HepG2 (cell line): ENCODE data around the gene OVOL2. TPM values are rescaled to one million over a fixed set of nuclear protein-coding genes. Genes with fewer than 3 reads are reported as not detected.

ENCODE experiments used
- ELF3 ChIP-seq: IDR thresholded peaks from 2 replicates; pipeline ENCODE4 v1.6.1; 2016; ENCODE audit warnings: missing genetic modification reagents, missing compliant biosample characterization
- HMG20B ChIP-seq: conservative IDR thresholded peaks from 2 replicates; pipeline ENCODE4 v1.6.1; 2016; ENCODE audit warnings: missing genetic modification reagents, missing compliant biosample characterization
- NCOR1 ChIP-seq: fragments of 200-600 bp; sonication (generic); IDR thresholded peaks from 2 replicates; pipeline ENCODE4 v1.7.0; 2017; ENCODE audit warnings: antibody characterized with exemption, low read length, borderline replicate concordance
- ZNF274 ChIP-seq: sonication (generic); formaldehyde crosslinking; IDR thresholded peaks from 2 replicates; pipeline ENCODE4 v1.5.1; 2020; ENCODE audit warnings: mild to moderate bottlenecking, missing genetic modification reagents
- ZNF382 ChIP-seq: sonication (generic); formaldehyde crosslinking; IDR thresholded peaks from 2 replicates; pipeline ENCODE4 v1.5.0; 2020; ENCODE audit warnings: missing genetic modification reagents, mild to moderate bottlenecking, borderline replicate concordance
- ZNF737 ChIP-seq: sonication (generic); formaldehyde crosslinking; IDR thresholded peaks from 2 replicates; pipeline ENCODE4 v1.5.0; 2020; ENCODE audit warnings: missing genetic modification reagents, mild to moderate bottlenecking, borderline replicate concordance
- ZNF772 ChIP-seq: sonication (generic); formaldehyde crosslinking; IDR thresholded peaks from 2 replicates; pipeline ENCODE4 v1.5.0; 2020; ENCODE audit warnings: mild to moderate bottlenecking, missing genetic modification reagents
- polyA plus RNA-seq, 8 experiments: library from polyadenylated mRNA; depleted of rRNA in 3 of 8; stranded (reverse) in 7 of 8; unstranded in 1 of 8; fragments of >200 nt; fragmentation: Illumina TruSeq in 4 of 8; extraction: Trizol in 4 of 8; gene quantifications; 2 replicates each; pipeline versions ENCODE4 v1.2.1 to v1.2.3, GENCODE V29; 2011 to 2016; ENCODE audit warnings: low read depth in 4 of 8, missing spikeins in 1 of 8, mixed read lengths in 1 of 8; ENCODE audit not compliant: insufficient read depth in 1 of 8
- total RNA-seq, 5 experiments: library from RNA; depleted of rRNA; stranded (reverse); fragments of >200 nt; fragmentation: Illumina TruSeq; extraction: Trizol; gene quantifications; 2 replicates each; pipeline ENCODE4 v1.2.3, GENCODE V29; 2016; ENCODE audit warnings: low read depth in 1 of 5
- TF ChIP-seq, protein P1 (sequence below): sonication (generic); formaldehyde crosslinking; IDR thresholded peaks from 2 replicates; pipeline ENCODE4 v1.5.0; 2020; ENCODE audit warnings: mild to moderate bottlenecking, missing genetic modification reagents
- TF ChIP-seq, protein P2 (sequence below): sonication (generic); formaldehyde crosslinking; conservative IDR thresholded peaks from 2 replicates; pipeline ENCODE4 v1.4.0; 2020; ENCODE audit warnings: missing genetic modification reagents
- TF ChIP-seq, protein P3 (sequence below): sonication (generic); formaldehyde crosslinking; IDR thresholded peaks from 2 replicates; pipeline ENCODE4 v1.5.0; 2020; ENCODE audit warnings: mild to moderate bottlenecking, missing genetic modification reagents
- TF ChIP-seq, protein P4 (sequence below): sonication (generic); formaldehyde crosslinking; IDR thresholded peaks from 2 replicates; pipeline ENCODE4 v1.4.0; 2020; ENCODE audit warnings: mild to moderate bottlenecking, missing genetic modification reagents
- TF ChIP-seq, protein P5 (sequence below): sonication (generic); formaldehyde crosslinking; conservative IDR thresholded peaks from 2 replicates; pipeline ENCODE4 v1.4.0; 2020; ENCODE audit warnings: mild to moderate bottlenecking, missing genetic modification reagents, moderate library complexity
- TF ChIP-seq, protein P6 (sequence below): sonication (generic); formaldehyde crosslinking; IDR thresholded peaks from 2 replicates; pipeline ENCODE4 v1.4.0; 2020; ENCODE audit warnings: missing genetic modification reagents

Gene OVOL2
- total and polyA plus RNA-seq, 2 of the 13 experiments (the other 11 are each of a cell fraction or from before 2014, with no cell fraction given), result 0.20 to 0.31 TPM

DNA sequence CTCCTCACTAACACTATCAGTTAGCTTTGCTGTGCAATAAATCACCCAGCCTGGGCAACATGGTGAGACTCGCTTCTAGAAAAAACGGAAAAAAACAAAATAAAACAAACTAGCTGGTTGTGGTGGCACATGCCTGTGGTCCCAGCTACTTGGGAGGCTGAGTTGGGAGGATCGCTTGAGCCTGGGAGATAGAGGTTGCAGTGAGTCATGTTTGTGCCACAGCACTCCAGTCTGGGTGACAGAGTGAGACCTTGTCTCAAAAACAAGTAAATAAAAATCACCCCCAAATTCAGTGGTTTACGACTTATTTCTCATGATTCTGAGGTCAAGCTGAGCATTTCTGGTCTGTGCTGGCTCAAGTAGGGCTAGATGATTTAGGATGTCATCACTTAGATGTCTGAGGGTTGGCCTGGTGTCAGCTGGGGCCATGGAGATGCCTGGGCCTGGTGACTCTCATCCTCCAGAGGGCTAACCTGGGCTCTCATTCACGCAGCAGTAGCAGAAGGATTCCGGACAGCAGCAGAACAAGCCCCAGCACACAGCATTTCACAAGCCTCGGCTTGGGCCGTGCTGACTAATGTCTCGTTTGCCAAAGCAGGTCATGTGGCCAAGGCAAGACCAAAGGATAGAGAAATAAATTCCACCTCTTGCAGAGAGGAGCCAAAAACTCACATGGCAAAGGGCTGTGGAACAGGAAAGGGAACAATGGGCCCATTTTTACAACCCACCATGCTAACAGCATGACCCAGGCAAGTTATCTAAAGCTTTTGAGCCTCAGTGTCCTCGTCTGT, 56.4 kb downstream of the OVOL2 start (continued):
- TF ChIP-seq, protein P1, sequence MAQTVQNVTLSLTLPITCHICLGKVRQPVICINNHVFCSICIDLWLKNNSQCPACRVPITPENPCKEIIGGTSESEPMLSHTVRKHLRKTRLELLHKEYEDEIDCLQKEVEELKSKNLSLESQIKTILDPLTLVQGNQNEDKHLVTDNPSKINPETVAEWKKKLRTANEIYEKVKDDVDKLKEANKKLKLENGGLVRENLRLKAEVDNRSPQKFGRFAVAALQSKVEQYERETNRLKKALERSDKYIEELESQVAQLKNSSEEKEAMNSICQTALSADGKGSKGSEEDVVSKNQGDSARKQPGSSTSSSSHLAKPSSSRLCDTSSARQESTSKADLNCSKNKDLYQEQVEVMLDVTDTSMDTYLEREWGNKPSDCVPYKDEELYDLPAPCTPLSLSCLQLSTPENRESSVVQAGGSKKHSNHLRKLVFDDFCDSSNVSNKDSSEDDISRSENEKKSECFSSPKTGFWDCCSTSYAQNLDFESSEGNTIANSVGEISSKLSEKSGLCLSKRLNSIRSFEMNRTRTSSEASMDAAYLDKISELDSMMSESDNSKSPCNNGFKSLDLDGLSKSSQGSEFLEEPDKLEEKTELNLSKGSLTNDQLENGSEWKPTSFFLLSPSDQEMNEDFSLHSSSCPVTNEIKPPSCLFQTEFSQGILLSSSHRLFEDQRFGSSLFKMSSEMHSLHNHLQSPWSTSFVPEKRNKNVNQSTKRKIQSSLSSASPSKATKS (CRISPR knock-in tag), result no peak
- TF ChIP-seq ZNF772 (CRISPR knock-in tag), result no peak
- TF ChIP-seq, protein P2, sequence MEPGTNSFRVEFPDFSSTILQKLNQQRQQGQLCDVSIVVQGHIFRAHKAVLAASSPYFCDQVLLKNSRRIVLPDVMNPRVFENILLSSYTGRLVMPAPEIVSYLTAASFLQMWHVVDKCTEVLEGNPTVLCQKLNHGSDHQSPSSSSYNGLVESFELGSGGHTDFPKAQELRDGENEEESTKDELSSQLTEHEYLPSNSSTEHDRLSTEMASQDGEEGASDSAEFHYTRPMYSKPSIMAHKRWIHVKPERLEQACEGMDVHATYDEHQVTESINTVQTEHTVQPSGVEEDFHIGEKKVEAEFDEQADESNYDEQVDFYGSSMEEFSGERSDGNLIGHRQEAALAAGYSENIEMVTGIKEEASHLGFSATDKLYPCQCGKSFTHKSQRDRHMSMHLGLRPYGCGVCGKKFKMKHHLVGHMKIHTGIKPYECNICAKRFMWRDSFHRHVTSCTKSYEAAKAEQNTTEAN (CRISPR knock-in tag), result no peak
- TF ChIP-seq, protein P3, sequence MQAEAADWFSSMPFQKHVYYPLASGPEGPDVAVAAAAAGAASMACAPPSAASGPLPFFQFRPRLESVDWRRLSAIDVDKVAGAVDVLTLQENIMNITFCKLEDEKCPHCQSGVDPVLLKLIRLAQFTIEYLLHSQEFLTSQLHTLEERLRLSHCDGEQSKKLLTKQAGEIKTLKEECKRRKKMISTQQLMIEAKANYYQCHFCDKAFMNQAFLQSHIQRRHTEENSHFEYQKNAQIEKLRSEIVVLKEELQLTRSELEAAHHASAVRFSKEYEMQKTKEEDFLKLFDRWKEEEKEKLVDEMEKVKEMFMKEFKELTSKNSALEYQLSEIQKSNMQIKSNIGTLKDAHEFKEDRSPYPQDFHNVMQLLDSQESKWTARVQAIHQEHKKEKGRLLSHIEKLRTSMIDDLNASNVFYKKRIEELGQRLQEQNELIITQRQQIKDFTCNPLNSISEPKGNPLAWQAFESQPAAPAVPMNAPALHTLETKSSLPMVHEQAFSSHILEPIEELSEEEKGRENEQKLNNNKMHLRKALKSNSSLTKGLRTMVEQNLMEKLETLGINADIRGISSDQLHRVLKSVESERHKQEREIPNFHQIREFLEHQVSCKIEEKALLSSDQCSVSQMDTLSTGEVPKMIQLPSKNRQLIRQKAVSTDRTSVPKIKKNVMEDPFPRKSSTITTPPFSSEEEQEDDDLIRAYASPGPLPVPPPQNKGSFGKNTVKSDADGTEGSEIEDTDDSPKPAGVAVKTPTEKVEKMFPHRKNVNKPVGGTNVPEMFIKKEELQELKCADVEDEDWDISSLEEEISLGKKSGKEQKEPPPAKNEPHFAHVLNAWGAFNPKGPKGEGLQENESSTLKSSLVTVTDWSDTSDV (CRISPR knock-in tag), result peak; percentile 48; the same call in 1 of the 2 replicates
- TF ChIP-seq ZNF274, result no peak
- TF ChIP-seq ELF3 (CRISPR knock-in tag), result peak; percentile 60; the same call in 1 of the 2 replicates
- no peak for TF ChIP-seq ZNF737 (CRISPR knock-in tag)
- TF ChIP-seq, protein P4, sequence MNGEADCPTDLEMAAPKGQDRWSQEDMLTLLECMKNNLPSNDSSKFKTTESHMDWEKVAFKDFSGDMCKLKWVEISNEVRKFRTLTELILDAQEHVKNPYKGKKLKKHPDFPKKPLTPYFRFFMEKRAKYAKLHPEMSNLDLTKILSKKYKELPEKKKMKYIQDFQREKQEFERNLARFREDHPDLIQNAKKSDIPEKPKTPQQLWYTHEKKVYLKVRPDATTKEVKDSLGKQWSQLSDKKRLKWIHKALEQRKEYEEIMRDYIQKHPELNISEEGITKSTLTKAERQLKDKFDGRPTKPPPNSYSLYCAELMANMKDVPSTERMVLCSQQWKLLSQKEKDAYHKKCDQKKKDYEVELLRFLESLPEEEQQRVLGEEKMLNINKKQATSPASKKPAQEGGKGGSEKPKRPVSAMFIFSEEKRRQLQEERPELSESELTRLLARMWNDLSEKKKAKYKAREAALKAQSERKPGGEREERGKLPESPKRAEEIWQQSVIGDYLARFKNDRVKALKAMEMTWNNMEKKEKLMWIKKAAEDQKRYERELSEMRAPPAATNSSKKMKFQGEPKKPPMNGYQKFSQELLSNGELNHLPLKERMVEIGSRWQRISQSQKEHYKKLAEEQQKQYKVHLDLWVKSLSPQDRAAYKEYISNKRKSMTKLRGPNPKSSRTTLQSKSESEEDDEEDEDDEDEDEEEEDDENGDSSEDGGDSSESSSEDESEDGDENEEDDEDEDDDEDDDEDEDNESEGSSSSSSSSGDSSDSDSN (CRISPR knock-in tag), result no peak
- TF ChIP-seq HMG20B (CRISPR knock-in tag), result no peak
- TF ChIP-seq NCOR1, result no peak
- no peak for TF ChIP-seq ZNF382 (CRISPR knock-in tag)
- TF ChIP-seq, protein P5, sequence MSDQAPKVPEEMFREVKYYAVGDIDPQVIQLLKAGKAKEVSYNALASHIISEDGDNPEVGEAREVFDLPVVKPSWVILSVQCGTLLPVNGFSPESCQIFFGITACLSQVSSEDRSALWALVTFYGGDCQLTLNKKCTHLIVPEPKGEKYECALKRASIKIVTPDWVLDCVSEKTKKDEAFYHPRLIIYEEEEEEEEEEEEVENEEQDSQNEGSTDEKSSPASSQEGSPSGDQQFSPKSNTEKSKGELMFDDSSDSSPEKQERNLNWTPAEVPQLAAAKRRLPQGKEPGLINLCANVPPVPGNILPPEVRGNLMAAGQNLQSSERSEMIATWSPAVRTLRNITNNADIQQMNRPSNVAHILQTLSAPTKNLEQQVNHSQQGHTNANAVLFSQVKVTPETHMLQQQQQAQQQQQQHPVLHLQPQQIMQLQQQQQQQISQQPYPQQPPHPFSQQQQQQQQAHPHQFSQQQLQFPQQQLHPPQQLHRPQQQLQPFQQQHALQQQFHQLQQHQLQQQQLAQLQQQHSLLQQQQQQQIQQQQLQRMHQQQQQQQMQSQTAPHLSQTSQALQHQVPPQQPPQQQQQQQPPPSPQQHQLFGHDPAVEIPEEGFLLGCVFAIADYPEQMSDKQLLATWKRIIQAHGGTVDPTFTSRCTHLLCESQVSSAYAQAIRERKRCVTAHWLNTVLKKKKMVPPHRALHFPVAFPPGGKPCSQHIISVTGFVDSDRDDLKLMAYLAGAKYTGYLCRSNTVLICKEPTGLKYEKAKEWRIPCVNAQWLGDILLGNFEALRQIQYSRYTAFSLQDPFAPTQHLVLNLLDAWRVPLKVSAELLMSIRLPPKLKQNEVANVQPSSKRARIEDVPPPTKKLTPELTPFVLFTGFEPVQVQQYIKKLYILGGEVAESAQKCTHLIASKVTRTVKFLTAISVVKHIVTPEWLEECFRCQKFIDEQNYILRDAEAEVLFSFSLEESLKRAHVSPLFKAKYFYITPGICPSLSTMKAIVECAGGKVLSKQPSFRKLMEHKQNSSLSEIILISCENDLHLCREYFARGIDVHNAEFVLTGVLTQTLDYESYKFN (CRISPR knock-in tag), result 0 out of 2 replicates have a peak, but pooled peaks have one; percentile 36
- TF ChIP-seq, protein P6, sequence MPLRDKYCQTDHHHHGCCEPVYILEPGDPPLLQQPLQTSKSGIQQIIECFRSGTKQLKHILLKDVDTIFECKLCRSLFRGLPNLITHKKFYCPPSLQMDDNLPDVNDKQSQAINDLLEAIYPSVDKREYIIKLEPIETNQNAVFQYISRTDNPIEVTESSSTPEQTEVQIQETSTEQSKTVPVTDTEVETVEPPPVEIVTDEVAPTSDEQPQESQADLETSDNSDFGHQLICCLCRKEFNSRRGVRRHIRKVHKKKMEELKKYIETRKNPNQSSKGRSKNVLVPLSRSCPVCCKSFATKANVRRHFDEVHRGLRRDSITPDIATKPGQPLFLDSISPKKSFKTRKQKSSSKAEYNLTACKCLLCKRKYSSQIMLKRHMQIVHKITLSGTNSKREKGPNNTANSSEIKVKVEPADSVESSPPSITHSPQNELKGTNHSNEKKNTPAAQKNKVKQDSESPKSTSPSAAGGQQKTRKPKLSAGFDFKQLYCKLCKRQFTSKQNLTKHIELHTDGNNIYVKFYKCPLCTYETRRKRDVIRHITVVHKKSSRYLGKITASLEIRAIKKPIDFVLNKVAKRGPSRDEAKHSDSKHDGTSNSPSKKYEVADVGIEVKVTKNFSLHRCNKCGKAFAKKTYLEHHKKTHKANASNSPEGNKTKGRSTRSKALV (CRISPR knock-in tag), result no peak
